ENCODE results near the gene SCFD2. TPM values are rescaled to one million over a fixed set of nuclear protein-coding genes. Genes with fewer than 3 reads are reported as not detected.

Gene SCFD2
- total RNA-seq, 4 donors from 2014 or later, result 14.3 to 37.8 (median 27.7) TPM

DNA sequence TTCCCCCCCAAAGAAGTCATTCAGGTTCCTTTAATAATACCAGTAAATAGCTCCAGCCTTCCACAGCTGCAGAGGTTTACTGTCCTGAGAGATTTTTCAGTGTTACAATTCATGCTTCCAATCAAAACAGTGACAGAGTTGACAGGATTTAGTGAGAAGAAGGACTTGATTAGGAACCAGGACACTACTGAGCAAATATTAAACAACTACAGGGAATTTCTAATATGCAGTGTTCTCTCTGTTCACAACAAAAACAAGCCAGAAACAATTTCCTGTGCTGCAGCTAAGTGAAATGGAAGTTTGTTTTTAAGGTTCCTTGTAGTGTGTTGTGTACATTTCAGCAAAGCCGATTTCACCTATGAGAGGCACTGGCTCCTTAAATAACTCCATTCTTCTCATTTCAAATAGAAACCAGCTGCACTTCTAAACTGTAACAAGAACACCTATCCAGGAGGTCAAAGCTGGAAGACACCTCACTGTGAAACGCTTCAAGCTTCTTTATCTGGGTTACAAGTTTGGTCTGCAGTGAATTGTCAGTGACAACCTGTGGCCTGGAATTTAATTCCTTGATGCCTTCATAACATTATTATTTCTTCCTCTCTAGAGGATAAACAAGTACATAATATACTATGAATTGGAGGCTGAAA lies 354.5 kb downstream of the SCFD2 start:
- 71% methylated on average over 2 of the region's 2 CpGs for WGBS, 2 donors
- H3K36me3 ChIP-seq, result no peaks in the 10 kb centered on the region
- H3K9me3 ChIP-seq, result no peaks in the 10 kb centered on the region
- H3K4me3 ChIP-seq, result no peak overlapping the region
- intact Hi-C loops (cut with DNase I), result no loop called here
- DNase-seq, result no peak
- TF ChIP-seq, protein P1, sequence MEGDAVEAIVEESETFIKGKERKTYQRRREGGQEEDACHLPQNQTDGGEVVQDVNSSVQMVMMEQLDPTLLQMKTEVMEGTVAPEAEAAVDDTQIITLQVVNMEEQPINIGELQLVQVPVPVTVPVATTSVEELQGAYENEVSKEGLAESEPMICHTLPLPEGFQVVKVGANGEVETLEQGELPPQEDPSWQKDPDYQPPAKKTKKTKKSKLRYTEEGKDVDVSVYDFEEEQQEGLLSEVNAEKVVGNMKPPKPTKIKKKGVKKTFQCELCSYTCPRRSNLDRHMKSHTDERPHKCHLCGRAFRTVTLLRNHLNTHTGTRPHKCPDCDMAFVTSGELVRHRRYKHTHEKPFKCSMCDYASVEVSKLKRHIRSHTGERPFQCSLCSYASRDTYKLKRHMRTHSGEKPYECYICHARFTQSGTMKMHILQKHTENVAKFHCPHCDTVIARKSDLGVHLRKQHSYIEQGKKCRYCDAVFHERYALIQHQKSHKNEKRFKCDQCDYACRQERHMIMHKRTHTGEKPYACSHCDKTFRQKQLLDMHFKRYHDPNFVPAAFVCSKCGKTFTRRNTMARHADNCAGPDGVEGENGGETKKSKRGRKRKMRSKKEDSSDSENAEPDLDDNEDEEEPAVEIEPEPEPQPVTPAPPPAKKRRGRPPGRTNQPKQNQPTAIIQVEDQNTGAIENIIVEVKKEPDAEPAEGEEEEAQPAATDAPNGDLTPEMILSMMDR (IDR thresholded peaks at IDR 0.05), result no peak
- no peak for TF ChIP-seq POLR2A (IDR thresholded peaks at IDR 0.05)
- H3K27ac ChIP-seq, result no peak overlapping the region
- peaks cover 0 to 22% (median 0%) of the 10 kb centered on the region in 3 donors for H3K4me1 ChIP-seq
- no peaks in the 10 kb centered on the region for H3K27me3 ChIP-seq

DNA sequence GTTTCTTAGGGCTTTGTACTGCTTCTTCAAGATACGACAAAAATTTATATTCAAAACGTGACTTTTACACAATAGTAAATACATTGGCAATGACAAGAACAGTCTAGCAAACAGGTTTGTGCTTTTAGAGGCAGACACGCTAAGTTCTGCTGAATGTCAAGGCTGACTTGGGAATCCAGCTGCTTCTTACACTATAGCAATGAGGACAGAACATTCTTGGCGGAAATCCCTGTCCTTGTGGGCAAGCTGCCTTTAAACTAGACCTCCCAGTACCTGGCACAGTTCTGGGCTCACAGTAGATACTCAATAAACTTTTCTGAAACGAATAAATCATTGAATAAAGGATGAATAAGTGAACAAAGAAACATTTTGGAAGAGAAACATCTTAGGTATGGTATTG lies 355.5 kb downstream of the SCFD2 start:
- H3K36me3 ChIP-seq, result no peaks in the 10 kb centered on the region
- TF ChIP-seq, protein P1 (IDR thresholded peaks at IDR 0.05), result no peak
- no peak for TF ChIP-seq POLR2A (IDR thresholded peaks at IDR 0.05)
- H3K27ac ChIP-seq, result no peak overlapping the region
- H3K4me1 ChIP-seq, result peaks cover 0 to 22% (median 0%) of the 10 kb centered on the region in 3 donors
- DNase-seq, result no peak
- 57 to 62% methylated on average over 5 of the region's 5 CpGs for WGBS, 2 donors
- H3K27me3 ChIP-seq, result no peaks in the 10 kb centered on the region
- H3K9me3 ChIP-seq, result no peaks in the 10 kb centered on the region
- intact Hi-C loops (cut with DNase I), result no loop called here
- H3K4me3 ChIP-seq, result no peak overlapping the region

- Histone ChIP-seq H3K36me3 (no peaks in the 10 kb centered on the region), H3K4me1 (peaks cover 0 to 22% (median 0%) of the 10 kb centered on the region in 3 donors), H3K4me3 (no peak overlapping the region), H3K9me3 (no peaks in the 10 kb centered on the region), H3K27me3 (no peaks in the 10 kb centered on the region), H3K27ac (no peak overlapping the region)
- DNase-seq, result no peak
- WGBS, 2 donors, result 70% methylated on average over 3 of the region's 3 CpGs
- intact Hi-C loops (cut with DNase I), result no loop called here
- TF ChIP-seq POLR2A (IDR thresholded peaks at IDR 0.05), result no peak
- TF ChIP-seq, protein P1 (IDR thresholded peaks at IDR 0.05), result no peak
Measured at GRCh38 chr4:53009824-53010223, 356.0 kb downstream of the SCFD2 start.

- TF ChIP-seq, protein P1 (IDR thresholded peaks at IDR 0.05), result no peak
- TF ChIP-seq POLR2A (IDR thresholded peaks at IDR 0.05), result no peak
Measured at GRCh38 chr4:53007024-53007423, 358.8 kb downstream of the SCFD2 start.

DNA sequence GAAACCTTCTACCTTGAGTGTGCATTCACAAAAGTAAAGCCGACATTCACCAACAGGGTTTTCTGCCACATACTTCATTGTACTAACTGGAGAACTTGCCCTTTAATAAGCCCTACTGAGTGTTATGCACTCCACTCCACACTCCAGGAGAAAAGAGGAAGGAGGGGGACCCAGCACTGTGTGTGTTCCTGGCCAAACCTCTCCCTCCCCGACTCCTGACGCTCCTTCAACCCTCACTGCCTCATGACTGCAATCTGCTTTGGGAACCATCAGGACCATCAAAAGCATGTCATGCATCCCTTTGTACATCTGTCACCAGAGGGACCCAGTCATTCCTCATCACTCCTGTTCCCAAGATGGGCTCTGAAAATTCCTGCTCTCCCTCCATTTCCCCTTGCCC lies 360.1 kb downstream of the SCFD2 start:
- DNase-seq, result no peak
- intact Hi-C loops (cut with DNase I), result no loop called here

More at GRCh38 chr4:53007024-53007423, 358.8 kb downstream of the SCFD2 start:
- Histone ChIP-seq H3K27ac (no peak overlapping the region), H3K27me3 (no peaks in the 10 kb centered on the region), H3K9me3 (no peaks in the 10 kb centered on the region), H3K4me1 (peaks cover 0 to 9% (median 0%) of the 10 kb centered on the region in 3 donors), H3K36me3 (no peaks in the 10 kb centered on the region), H3K4me3 (no peak overlapping the region)
- intact Hi-C loops (cut with DNase I), result no loop called here
- WGBS, 2 donors, result 91% methylated on average over 4 of the region's 4 CpGs
- no peak for DNase-seq

More for the DNA sequence above, 360.1 kb downstream of the SCFD2 start:
- H3K4me1 ChIP-seq, result no peaks in the 10 kb centered on the region
- no peaks in the 10 kb centered on the region for H3K36me3 ChIP-seq
- no peak overlapping the region for H3K27ac ChIP-seq
- no peaks in the 10 kb centered on the region for H3K27me3 ChIP-seq
- TF ChIP-seq, protein P1 (IDR thresholded peaks at IDR 0.05), result no peak
- no peak for TF ChIP-seq POLR2A (IDR thresholded peaks at IDR 0.05)
- 87 to 92% methylated on average over 3 of the region's 3 CpGs for WGBS, 2 donors
- no peaks in the 10 kb centered on the region for H3K9me3 ChIP-seq
- no peak overlapping the region for H3K4me3 ChIP-seq
